GM12892 (cell line): ENCODE data around the gene APOBEC3F.

Experiments
- POLR2A ChIP-seq: IDR thresholded peaks from 2 replicates; pipeline ENCODE4 v1.6.1; 2011; ENCODE audit warnings: low read depth, low read length, control low read depth
- POLR2AphosphoS5 ChIP-seq: IDR thresholded peaks from 2 replicates; pipeline ENCODE4 v1.6.1; 2011; ENCODE audit warnings: low read depth, low read length, control low read depth
- TAF1 ChIP-seq: IDR thresholded peaks from 2 replicates; pipeline ENCODE4 v1.6.1; 2011; ENCODE audit warnings: low read depth, mild to moderate bottlenecking, control low read depth, low read length, borderline replicate concordance

DNA sequence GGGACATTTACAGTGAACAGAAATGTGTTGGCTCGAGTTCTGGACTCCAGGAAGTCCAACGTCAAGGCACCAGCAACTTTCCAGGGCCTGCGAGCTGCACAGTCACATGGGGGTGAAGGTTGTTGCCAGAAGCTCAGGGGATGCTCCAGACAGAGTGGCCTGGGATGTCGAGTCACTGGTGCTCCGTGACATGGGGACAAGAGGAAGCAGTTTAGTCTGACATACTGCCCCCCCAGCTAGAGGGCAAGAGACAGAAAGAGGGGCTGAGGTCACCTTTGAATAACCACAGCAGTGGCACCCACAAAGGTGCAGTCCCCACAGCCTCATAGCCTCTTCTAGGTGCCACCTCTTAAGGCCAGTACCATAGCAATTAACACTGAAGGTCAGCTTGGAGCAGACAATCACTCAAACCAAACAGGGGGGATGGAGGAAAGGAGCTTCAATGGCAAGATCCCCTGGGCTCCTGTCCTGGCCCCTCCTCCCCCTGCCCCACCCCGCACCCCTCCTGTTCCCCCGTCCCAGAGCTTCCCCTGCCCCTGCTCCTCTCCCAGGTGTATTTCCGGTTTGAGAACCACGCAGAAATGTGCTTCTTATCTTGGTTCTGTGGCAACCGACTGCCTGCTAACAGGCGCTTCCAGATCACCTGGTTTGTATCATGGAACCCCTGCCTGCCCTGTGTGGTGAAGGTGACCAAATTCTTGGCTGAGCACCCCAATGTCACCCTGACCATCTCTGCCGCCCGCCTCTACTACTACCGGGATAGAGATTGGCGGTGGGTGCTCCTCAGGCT, 15.9 kb upstream of the APOBEC3F start:
- TF ChIP-seq TAF1 (no peak), POLR2A (no peak), POLR2AphosphoS5 (no peak)
